Measurements from ENCODE around the gene PSMG4.

PSMG4 gene

DNA sequence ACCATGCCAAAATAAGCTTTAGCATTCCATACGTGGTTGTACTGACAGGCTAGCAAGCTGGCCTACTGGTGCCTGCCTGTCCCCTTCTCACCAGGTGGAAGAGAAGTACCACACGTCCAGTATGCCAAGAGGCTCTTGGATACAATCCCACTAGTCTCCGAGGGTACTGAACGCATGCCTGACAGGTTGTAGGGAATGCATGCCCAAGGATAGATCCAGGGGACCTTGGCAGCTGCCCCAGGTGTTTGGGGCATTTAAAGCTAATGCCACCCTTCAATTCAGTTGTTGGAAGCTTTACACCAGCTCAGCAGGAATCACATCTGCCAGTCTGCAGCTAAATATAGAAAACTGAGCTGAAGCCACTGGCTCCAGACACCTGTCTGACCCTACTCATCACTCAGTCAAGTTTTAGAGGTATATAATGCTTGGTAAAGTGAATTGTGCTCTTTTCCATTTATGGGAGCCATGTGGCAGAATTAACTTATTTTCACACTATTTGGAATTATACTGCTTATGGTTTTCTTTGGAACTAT is 36.2 kb upstream of the PSMG4 start:
- Histone ChIP-seq H3K9me3 (ENCODE audit: severe bottlenecking) (no peaks in the 10 kb centered on the region), H3K36me3 (peaks cover 19% of the 10 kb centered on the region), H3K27me3 (ENCODE audit: insufficient read depth, low read depth, severe bottlenecking) (no peaks in the 10 kb centered on the region), H3K27ac (no peak overlapping the region), H3K4me3 (ENCODE audit: low read depth, low read length) (no peak overlapping the region)
- TF ChIP-seq CTCF (IDR thresholded peaks at IDR 0.05; ENCODE audit: low read depth, low read length): no peak
- no peak for DNase-seq

GRCh38 chr6:3226042-3226441 is 32.7 kb upstream of the PSMG4 start:
- DNase-seq: no peak
- TF ChIP-seq CTCF (IDR thresholded peaks at IDR 0.05; ENCODE audit: low read depth, low read length): no peak
- peaks cover 19% of the 10 kb centered on the region for H3K36me3 ChIP-seq
- peak overlapping the region; percentile 74 for H3K4me3 ChIP-seq (ENCODE audit: low read depth, low read length)
- peaks cover 16% of the 10 kb centered on the region for H3K27me3 ChIP-seq (ENCODE audit: insufficient read depth, low read depth, severe bottlenecking)
- no peak overlapping the region for H3K27ac ChIP-seq
- H3K9me3 ChIP-seq (ENCODE audit: severe bottlenecking): no peaks in the 10 kb centered on the region

DNA sequence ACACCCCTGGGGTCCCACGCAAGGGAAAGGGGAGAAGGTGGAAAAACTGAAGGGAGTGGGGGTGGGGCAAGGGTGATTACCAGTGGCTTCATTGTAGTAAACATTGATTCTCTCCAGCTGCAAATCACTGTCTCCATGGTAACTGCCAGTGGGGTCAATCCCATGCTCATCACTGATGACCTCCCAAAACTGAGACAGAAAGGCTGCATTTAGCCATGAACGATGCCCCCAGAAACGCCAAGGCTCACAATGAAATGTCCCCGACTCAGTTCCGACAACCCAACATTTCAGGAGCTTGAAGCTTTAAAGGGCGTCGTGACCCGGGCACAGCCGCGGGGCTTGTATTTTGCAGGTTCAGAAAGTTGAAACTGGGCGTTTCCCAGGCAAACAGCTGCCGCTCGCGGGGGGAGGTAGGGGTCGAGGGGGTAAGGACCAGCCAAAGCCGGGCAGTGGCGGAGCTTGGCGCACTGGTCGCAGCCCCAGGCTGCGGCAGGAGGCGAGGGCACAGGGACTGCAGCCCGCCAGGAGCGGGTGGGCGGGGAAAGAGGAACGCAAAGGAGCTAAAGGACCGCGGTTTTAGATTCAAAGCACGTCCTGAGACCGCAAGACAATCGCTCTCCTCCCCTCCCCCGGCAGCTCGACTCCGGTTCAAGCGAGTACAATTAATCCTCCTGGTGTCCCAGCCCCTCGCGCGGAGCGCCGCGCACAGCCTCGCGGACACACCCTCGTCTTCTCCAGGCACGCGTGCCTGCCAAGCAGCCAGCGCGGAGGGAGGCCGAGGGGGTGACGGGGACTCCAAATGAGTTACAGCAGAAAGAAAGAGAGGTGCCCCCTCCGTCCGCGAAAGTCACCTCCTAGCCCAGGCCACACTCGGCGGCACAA is 32.0 kb upstream of the PSMG4 start:
- H3K9me3 ChIP-seq (ENCODE audit: severe bottlenecking): no peaks in the 10 kb centered on the region
- no peak for TF ChIP-seq CTCF (IDR thresholded peaks at IDR 0.05; ENCODE audit: low read depth, low read length)
- peak overlapping the region; percentile 74 for H3K4me3 ChIP-seq (ENCODE audit: low read depth, low read length)
- H3K36me3 ChIP-seq: peaks cover 19% of the 10 kb centered on the region
- peaks cover 16% of the 10 kb centered on the region for H3K27me3 ChIP-seq (ENCODE audit: insufficient read depth, low read depth, severe bottlenecking)
- H3K27ac ChIP-seq: peak overlapping the region; percentile 73
- DNase-seq: peak; percentile 89

DNA sequence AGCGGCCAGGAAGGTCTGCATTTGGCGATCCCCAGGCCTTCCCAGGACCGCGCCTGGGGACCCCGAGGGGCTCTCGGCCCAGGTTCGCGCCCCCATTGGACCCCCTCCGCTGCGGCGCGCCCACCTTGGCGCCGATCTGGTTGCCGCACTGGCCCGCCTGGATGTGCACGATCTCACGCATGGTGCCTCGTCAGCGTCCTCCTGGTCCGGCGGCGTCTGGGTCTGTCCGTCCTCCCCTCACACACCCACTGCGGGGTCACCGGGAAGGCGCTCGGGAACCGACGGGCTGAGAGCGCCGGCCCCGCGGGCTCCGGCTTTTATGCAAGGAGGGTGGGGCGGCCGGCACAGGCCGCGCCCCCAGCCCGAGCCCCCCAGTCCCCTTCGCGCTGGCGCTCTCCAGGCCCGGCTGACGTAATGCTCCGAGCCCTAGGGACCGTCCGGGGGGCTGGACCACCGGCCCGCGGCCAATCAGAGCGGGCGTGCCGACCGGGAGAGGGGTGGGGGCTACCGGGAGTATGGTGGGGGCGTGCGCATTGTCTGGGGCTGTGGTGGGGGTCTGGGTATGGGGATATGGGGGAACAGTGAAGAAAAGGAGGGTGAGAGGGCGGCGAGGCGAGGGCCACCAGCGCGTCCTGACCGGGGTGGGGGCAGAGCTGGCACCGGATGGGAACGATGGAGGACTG is 31.2 kb upstream of the PSMG4 start, which contains the start of gene TUBB2B:
TSS of gene TUBB2B (minus strand) at position 291 of the 683 bp plus-strand sequence. CDS start at position 181, 110 bp downstream.
- Histone ChIP-seq H3K4me3 (ENCODE audit: low read depth, low read length) (peak within 1 kb of the TSS; percentile 74), H3K27ac (peak within 1 kb of the TSS; percentile 73), H3K9me3 (ENCODE audit: severe bottlenecking) (no peaks in the 10 kb centered on the region), H3K36me3 (peaks cover 19% of the 10 kb centered on the region), H3K27me3 (ENCODE audit: insufficient read depth, low read depth, severe bottlenecking) (peaks cover 16% of the 10 kb centered on the region)
- TF ChIP-seq CTCF (IDR thresholded peaks at IDR 0.05; ENCODE audit: low read depth, low read length): no peak
- DNase-seq: peak; percentile 95

GRCh38 chr6:3228046-3228671 is 30.6 kb upstream of the PSMG4 start:
- H3K36me3 ChIP-seq: peaks cover 19% of the 10 kb centered on the region
- no peaks in the 10 kb centered on the region for H3K9me3 ChIP-seq (ENCODE audit: severe bottlenecking)
- 0 out of 2 replicates have a peak, but pooled peaks have one; percentile 3 for TF ChIP-seq CTCF (IDR thresholded peaks at IDR 0.05; ENCODE audit: low read depth, low read length)
- peak overlapping the region; percentile 73 for H3K27ac ChIP-seq
- peak overlapping the region; percentile 74 for H3K4me3 ChIP-seq (ENCODE audit: low read depth, low read length)
- peak; percentile 83 for DNase-seq
- peaks cover 16% of the 10 kb centered on the region for H3K27me3 ChIP-seq (ENCODE audit: insufficient read depth, low read depth, severe bottlenecking)
